ENCODE results near the gene RETN.

Gene RETN

GRCh38 chr19:7650148-7650547 is 18.7 kb upstream of the RETN start:
- TF ChIP-seq CTCF (IDR thresholded peaks at IDR 0.05; ENCODE audit: low read depth, low read length, poor library complexity, severe bottlenecking), result no peak
- TF ChIP-seq EZH2phosphoT487 (IDR thresholded peaks at IDR 0.05; ENCODE audit: borderline replicate concordance, low read length), result no peak
- H3K27ac ChIP-seq (ENCODE audit: low read depth, low read length), result no peak overlapping the region
- 0 out of 2 replicates have a peak, but pooled peaks cover 3% of the 10 kb centered on the region for H3F3A ChIP-seq (ENCODE audit: control insufficient read depth, insufficient read depth)
- no peaks in the 10 kb centered on the region for H3K79me2 ChIP-seq (ENCODE audit: control insufficient read depth, low read length)
- no peaks in the 10 kb centered on the region for H4K20me1 ChIP-seq (ENCODE audit: control insufficient read depth, insufficient read depth, low read depth, low read length)
- H3K9me2 ChIP-seq (replicated peaks; ENCODE audit: control insufficient read depth, low read length), result no peaks in the 10 kb centered on the region
- H3K4me2 ChIP-seq (ENCODE audit: low read length), result no peak overlapping the region
- H3K36me3 ChIP-seq (ENCODE audit: control insufficient read depth, low read length), result no peaks in the 10 kb centered on the region
- H3K4me1 ChIP-seq (ENCODE audit: control insufficient read depth, low read length), result peaks cover 45% of the 10 kb centered on the region
- H3K4me3 ChIP-seq (ENCODE audit: low read length), result no peak overlapping the region
- H3K27me3 ChIP-seq (ENCODE audit: control insufficient read depth, low read length), result no peaks in the 10 kb centered on the region
- H3K9me3 ChIP-seq (ENCODE audit: control insufficient read depth, insufficient read depth, low read length), result no peaks in the 10 kb centered on the region

- 0 out of 2 replicates have a peak, but pooled peaks cover 3% of the 10 kb centered on the region for H3F3A ChIP-seq (ENCODE audit: control insufficient read depth, insufficient read depth)
- no peak for TF ChIP-seq EZH2phosphoT487 (IDR thresholded peaks at IDR 0.05; ENCODE audit: borderline replicate concordance, low read length)
- TF ChIP-seq CTCF (IDR thresholded peaks at IDR 0.05; ENCODE audit: low read depth, low read length, poor library complexity, severe bottlenecking), result peak; percentile 88
- H3K79me2 ChIP-seq (ENCODE audit: control insufficient read depth, low read length), result no peaks in the 10 kb centered on the region
- H3K9me2 ChIP-seq (replicated peaks; ENCODE audit: control insufficient read depth, low read length), result no peaks in the 10 kb centered on the region
- peak overlapping the region; percentile 62 for H3K4me3 ChIP-seq (ENCODE audit: low read length)
- H3K27ac ChIP-seq (ENCODE audit: low read depth, low read length), result no peak overlapping the region
- no peaks in the 10 kb centered on the region for H3K36me3 ChIP-seq (ENCODE audit: control insufficient read depth, low read length)
- peaks cover 33% of the 10 kb centered on the region for H3K4me1 ChIP-seq (ENCODE audit: control insufficient read depth, low read length)
- no peaks in the 10 kb centered on the region for H4K20me1 ChIP-seq (ENCODE audit: control insufficient read depth, insufficient read depth, low read depth, low read length)
- H3K4me2 ChIP-seq (ENCODE audit: low read length), result peak overlapping the region; percentile 73
- no peaks in the 10 kb centered on the region for H3K9me3 ChIP-seq (ENCODE audit: control insufficient read depth, insufficient read depth, low read length)
- no peaks in the 10 kb centered on the region for H3K27me3 ChIP-seq (ENCODE audit: control insufficient read depth, low read length)
Observed at GRCh38 chr19:7652061-7652641, 16.7 kb upstream of the RETN start.

GRCh38 chr19:7654401-7654800 is 14.4 kb upstream of the RETN start:
- H3K9me3 ChIP-seq (ENCODE audit: control insufficient read depth, insufficient read depth, low read length), result no peaks in the 10 kb centered on the region
- H3F3A ChIP-seq (ENCODE audit: control insufficient read depth, insufficient read depth), result 0 out of 2 replicates have a peak, but pooled peaks cover under 1% of the 10 kb centered on the region
- H3K4me1 ChIP-seq (ENCODE audit: control insufficient read depth, low read length), result peaks cover 25% of the 10 kb centered on the region
- no peaks in the 10 kb centered on the region for H3K9me2 ChIP-seq (replicated peaks; ENCODE audit: control insufficient read depth, low read length)
- H3K36me3 ChIP-seq (ENCODE audit: control insufficient read depth, low read length), result no peaks in the 10 kb centered on the region
- H3K79me2 ChIP-seq (ENCODE audit: control insufficient read depth, low read length), result no peaks in the 10 kb centered on the region
- no peaks in the 10 kb centered on the region for H3K27me3 ChIP-seq (ENCODE audit: control insufficient read depth, low read length)
- no peaks in the 10 kb centered on the region for H4K20me1 ChIP-seq (ENCODE audit: control insufficient read depth, insufficient read depth, low read depth, low read length)
- H3K4me3 ChIP-seq (ENCODE audit: low read length), result no peak overlapping the region
- H3K27ac ChIP-seq (ENCODE audit: low read depth, low read length), result no peak overlapping the region
- H3K4me2 ChIP-seq (ENCODE audit: low read length), result no peak overlapping the region
- TF ChIP-seq EZH2phosphoT487 (IDR thresholded peaks at IDR 0.05; ENCODE audit: borderline replicate concordance, low read length) (no peak), CTCF (IDR thresholded peaks at IDR 0.05; ENCODE audit: low read depth, low read length, poor library complexity, severe bottlenecking) (no peak)
